Measurements from ENCODE around the gene GRHL1.
"Not testable (repeated sequence)": the region's sequence is repeated elsewhere in the genome, so short reads cannot be mapped to it uniquely, and the experiment has no call there.

Gene GRHL1

DNA sequence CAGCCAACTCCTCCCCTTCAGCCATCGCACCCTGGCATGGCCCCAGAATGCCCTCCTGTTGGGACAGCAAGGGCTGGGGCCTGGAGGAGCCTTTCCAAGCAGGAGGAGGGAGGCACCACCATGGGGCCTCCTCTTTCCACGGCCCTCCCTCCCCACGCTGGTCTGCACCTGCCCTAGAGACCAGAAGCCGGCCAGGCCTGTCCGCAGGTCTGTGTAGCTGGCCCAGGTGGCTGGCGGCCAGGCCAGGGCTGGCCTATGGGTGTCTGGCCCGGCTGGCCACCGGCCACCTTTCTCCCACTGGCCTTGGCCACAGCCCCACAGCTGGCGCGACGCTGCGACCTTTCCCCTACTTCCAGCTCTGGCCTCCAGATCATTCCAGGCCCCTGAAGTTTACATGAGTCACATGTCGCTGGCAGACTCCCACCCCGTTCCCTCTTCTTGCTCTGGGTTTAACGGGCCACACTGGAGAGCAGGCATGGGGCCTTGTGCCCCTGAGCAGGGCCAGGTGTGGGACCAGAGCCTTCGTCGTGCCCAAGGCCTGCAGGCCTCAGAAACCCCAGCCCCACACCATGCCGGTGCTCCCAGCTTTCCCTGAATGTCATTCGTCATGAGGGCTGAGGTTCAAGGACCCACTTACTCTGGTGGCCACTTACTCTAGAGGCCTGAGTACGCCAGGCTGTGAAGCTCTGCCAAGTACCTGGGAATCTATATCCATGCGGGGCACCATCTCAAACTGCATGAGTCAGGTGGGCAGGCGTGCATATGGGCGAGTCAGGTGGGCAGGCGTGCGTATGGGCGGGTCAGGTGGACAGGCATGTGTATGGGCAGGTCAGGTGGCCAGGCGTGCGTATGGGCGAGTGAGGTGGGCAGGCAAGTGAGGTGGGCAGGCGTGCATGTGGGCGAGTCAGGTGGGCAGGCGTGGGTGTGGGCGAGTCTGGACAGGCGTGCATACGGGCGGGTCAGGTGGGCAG, 58.6 kb downstream of the GRHL1 start:
- no peaks in the 10 kb centered on the region for H3K27me3 ChIP-seq (ENCODE audit: control insufficient read depth, low read length)
- no peaks in the 10 kb centered on the region for H3K9me2 ChIP-seq (replicated peaks; ENCODE audit: control insufficient read depth, low read length)
- no peak overlapping the region for H3K4me3 ChIP-seq (ENCODE audit: low read length)
- H3K4me2 ChIP-seq (ENCODE audit: low read length): no peak overlapping the region
- no peaks in the 10 kb centered on the region for H3K79me2 ChIP-seq (ENCODE audit: control insufficient read depth, low read length)
- no peaks in the 10 kb centered on the region for H3K36me3 ChIP-seq (ENCODE audit: control insufficient read depth, low read length)
- H3K27ac ChIP-seq (ENCODE audit: low read depth, low read length): no peak overlapping the region
- TF ChIP-seq, protein P1, sequence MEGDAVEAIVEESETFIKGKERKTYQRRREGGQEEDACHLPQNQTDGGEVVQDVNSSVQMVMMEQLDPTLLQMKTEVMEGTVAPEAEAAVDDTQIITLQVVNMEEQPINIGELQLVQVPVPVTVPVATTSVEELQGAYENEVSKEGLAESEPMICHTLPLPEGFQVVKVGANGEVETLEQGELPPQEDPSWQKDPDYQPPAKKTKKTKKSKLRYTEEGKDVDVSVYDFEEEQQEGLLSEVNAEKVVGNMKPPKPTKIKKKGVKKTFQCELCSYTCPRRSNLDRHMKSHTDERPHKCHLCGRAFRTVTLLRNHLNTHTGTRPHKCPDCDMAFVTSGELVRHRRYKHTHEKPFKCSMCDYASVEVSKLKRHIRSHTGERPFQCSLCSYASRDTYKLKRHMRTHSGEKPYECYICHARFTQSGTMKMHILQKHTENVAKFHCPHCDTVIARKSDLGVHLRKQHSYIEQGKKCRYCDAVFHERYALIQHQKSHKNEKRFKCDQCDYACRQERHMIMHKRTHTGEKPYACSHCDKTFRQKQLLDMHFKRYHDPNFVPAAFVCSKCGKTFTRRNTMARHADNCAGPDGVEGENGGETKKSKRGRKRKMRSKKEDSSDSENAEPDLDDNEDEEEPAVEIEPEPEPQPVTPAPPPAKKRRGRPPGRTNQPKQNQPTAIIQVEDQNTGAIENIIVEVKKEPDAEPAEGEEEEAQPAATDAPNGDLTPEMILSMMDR (IDR thresholded peaks at IDR 0.05; ENCODE audit: low read depth, low read length, poor library complexity, severe bottlenecking): no peak
- no peak for TF ChIP-seq EZH2phosphoT487 (IDR thresholded peaks at IDR 0.05; ENCODE audit: borderline replicate concordance, low read length)
- H3K9me3 ChIP-seq (ENCODE audit: control insufficient read depth, insufficient read depth, low read length): peaks cover 31% of the 10 kb centered on the region; the same call in 1 of the 2 replicates
- H3K4me1 ChIP-seq (ENCODE audit: control insufficient read depth, low read length): no peaks in the 10 kb centered on the region
- no peaks in the 10 kb centered on the region for H3F3A ChIP-seq (ENCODE audit: control insufficient read depth, insufficient read depth)
- no peaks in the 10 kb centered on the region for H4K20me1 ChIP-seq (ENCODE audit: control insufficient read depth, insufficient read depth, low read depth, low read length)

DNA sequence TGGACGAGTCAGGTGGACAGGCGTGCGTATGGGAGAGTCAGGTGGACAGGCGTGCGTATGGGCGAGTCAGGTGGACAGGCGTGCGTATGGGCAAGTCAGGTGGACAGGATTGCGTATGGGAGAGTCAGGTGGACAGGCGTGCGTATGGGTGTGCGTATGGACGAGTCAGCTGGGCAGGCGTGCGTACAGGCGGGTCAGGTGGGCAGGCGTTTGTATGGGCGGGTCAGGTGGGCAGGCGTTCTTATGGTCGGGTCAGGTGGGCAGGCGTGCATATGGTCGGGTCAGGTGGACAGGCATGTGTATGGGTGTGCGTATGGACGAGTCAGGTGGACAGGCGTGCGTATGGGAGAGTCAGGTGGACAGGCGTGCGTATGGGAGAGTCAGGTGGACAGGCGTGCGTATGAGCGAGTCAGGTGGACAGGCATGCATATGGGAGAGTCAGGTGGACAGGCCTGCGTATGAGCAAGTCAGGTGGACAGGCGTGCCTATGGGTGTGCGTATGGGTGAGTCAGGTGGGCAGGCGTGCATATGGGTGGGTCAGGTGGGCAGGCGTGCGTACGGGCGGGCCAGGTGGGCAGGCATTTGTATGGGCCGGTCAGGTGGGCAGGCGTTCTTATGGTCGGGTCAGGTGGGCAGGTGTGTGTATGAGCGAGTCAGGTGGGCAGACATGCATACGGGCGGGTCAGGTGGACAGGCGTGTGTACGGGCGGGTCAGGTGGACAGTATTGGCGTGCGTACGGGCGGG, 59.5 kb downstream of the GRHL1 start:
- H3K4me2 ChIP-seq (ENCODE audit: low read length); H3K36me3 ChIP-seq (ENCODE audit: control insufficient read depth, low read length); H3K27me3 ChIP-seq (ENCODE audit: control insufficient read depth, low read length); H3K4me1 ChIP-seq (ENCODE audit: control insufficient read depth, low read length); H4K20me1 ChIP-seq (ENCODE audit: control insufficient read depth, insufficient read depth, low read depth, low read length); H3K27ac ChIP-seq (ENCODE audit: low read depth, low read length); H3K4me3 ChIP-seq (ENCODE audit: low read length); H3F3A ChIP-seq (ENCODE audit: control insufficient read depth, insufficient read depth); H3K9me2 ChIP-seq (replicated peaks; ENCODE audit: control insufficient read depth, low read length); H3K79me2 ChIP-seq (ENCODE audit: control insufficient read depth, low read length): not testable (repeated sequence)
- H3K9me3 ChIP-seq (ENCODE audit: control insufficient read depth, insufficient read depth, low read length): peaks cover 31% of the 10 kb centered on the region; the same call in 1 of the 2 replicates

DNA sequence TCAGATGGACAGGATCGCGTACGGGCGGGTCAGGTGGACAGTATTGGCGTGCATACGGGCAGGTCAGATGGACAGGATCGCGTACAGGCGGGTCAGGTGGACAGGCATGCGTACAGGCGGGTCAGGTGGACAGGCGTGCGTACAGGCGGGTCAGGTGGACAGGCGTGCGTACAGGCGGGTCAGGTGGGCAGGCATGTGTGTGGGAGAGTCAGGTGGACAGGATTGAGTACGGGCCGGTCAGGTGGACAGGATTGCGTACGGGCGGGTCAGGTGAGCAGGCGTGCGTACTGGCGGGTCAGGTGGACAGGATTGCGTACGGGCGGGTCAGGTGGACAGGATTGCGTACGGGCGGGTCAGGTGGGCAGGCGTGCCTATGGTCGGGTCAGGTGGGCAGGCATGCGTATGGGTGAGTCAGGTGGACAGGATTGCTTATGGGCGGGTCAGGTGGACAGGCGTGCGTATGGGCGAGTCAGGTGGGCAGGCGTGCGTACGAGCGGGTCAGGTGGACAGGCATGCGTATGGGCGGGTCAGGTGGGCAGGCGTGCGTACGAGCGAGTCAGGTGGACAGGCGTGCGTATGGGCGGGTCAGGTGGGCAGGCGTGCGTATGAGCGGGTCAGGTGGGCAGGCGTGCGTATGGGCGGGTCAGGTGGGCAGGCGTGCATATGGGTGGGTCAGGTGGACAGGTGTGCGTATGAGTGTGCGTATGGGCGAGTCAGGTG, 60.3 kb downstream of the GRHL1 start:
- not testable (repeated sequence) for H3F3A ChIP-seq (ENCODE audit: control insufficient read depth, insufficient read depth); H3K27me3 ChIP-seq (ENCODE audit: control insufficient read depth, low read length); H3K27ac ChIP-seq (ENCODE audit: low read depth, low read length); H3K36me3 ChIP-seq (ENCODE audit: control insufficient read depth, low read length); H3K79me2 ChIP-seq (ENCODE audit: control insufficient read depth, low read length); H3K9me2 ChIP-seq (replicated peaks; ENCODE audit: control insufficient read depth, low read length); H3K4me3 ChIP-seq (ENCODE audit: low read length); H4K20me1 ChIP-seq (ENCODE audit: control insufficient read depth, insufficient read depth, low read depth, low read length); H3K4me2 ChIP-seq (ENCODE audit: low read length); H3K4me1 ChIP-seq (ENCODE audit: control insufficient read depth, low read length)
- peaks cover 31% of the 10 kb centered on the region; the same call in 1 of the 2 replicates for H3K9me3 ChIP-seq (ENCODE audit: control insufficient read depth, insufficient read depth, low read length)

DNA sequence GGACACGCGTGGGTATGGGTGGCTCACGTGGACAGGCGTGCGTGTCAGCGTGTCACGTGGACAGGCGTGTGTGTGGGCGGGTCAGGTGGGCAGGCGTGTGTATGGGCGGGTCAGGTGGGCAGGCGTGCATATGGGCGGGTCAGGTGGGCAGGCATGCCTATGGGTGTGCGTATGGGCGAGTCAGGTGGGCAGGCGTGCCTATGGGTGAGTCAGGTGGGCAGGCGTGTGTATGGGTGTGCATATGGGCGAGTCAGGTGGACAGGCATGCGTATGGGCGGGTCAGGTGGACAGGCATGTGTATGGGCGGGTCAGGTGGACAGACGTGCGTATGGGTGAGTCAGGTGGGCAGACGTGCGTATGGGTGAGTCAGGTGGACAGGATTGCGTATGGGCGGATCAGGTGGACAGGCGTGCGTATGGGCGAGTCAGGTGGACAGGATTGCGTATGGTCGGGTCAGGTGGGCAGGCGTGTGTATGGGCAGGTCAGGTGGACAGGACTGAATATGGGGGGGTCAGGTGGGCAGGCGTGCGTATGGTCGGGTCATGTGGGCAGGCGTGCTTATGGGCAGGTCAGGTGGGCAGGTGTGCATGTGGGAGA, 61.0 kb downstream of the GRHL1 start:
- not testable (repeated sequence) for H3K79me2 ChIP-seq (ENCODE audit: control insufficient read depth, low read length); H3K36me3 ChIP-seq (ENCODE audit: control insufficient read depth, low read length); H3K27ac ChIP-seq (ENCODE audit: low read depth, low read length); H3K27me3 ChIP-seq (ENCODE audit: control insufficient read depth, low read length); H4K20me1 ChIP-seq (ENCODE audit: control insufficient read depth, insufficient read depth, low read depth, low read length); H3K4me3 ChIP-seq (ENCODE audit: low read length); H3F3A ChIP-seq (ENCODE audit: control insufficient read depth, insufficient read depth); H3K9me2 ChIP-seq (replicated peaks; ENCODE audit: control insufficient read depth, low read length); H3K4me2 ChIP-seq (ENCODE audit: low read length); H3K4me1 ChIP-seq (ENCODE audit: control insufficient read depth, low read length)
- H3K9me3 ChIP-seq (ENCODE audit: control insufficient read depth, insufficient read depth, low read length): peaks cover 31% of the 10 kb centered on the region; the same call in 1 of the 2 replicates
